HEK293 (cell line): Measurements from ENCODE around the gene SLC66A2.

Experiments used
- CTCF ChIA-PET: fragments of 350-600 bp; formaldehyde crosslinking; extraction: SDS; loops from one replicate; lab custom pipeline; 2021; ENCODE audit warnings: antibody characterized with exemption; lab: Yijun Ruan, JAX
- POLR2A ChIA-PET: fragments of 300-600 bp; formaldehyde crosslinking; extraction: SDS; loops from one replicate; lab custom pipeline; 2020; ENCODE audit warnings: antibody characterized with exemption, inconsistent platforms; lab: Yijun Ruan, JAX
- H3K27ac ChIP-seq: fragments of 200-500 bp; sonication (Bioruptor generic); 2 replicates; pipeline ENCODE4 v1.5.1; 2014; ENCODE audit warnings: low read depth, low read length, control low read depth, inconsistent platforms; ENCODE audit errors: extremely low read depth
- H3K36me3 ChIP-seq, 2 experiments: fragments of 200-500 bp in 1 of 2; sonication (Bioruptor generic) in 1 of 2; 1 replicate in 1 of 2; 2 replicates in 1 of 2; pipeline ENCODE4 v1.5.1; 2014 to 2017; ENCODE audit warnings: inconsistent platforms in 2 of 2, low read length in 2 of 2; ENCODE audit not compliant: control insufficient read depth in 2 of 2, insufficient read depth in 1 of 2
- H3K4me1 ChIP-seq: fragments of 200-500 bp; sonication (Bioruptor generic); 2 replicates; pipeline ENCODE4 v1.5.1; 2014; ENCODE audit warnings: mild to moderate bottlenecking, low read length, inconsistent platforms; ENCODE audit not compliant: control insufficient read depth, insufficient read depth
- H3K4me3 ChIP-seq: 2 replicates; pipeline ENCODE4 v1.5.1; 2011; ENCODE audit warnings: low read depth, mild to moderate bottlenecking, control low read depth, low read length, moderate library complexity
- H3K9me3 ChIP-seq: fragments of 200-500 bp; sonication (Bioruptor generic); 2 replicates; pipeline ENCODE4 v1.5.1; 2014; ENCODE audit warnings: low read depth, low read length, inconsistent platforms; ENCODE audit not compliant: control insufficient read depth, insufficient read depth
- BCL11A ChIP-seq: fragments of 450-650 bp; formaldehyde crosslinking; IDR thresholded peaks from 2 replicates; pipeline ENCODE4 v1.5.1; 2016; ENCODE audit warnings: low read depth, missing biosample characterization, missing genetic modification characterization
- PRDM10 ChIP-seq: fragments of 450-650 bp; formaldehyde crosslinking; IDR thresholded peaks from 2 replicates; pipeline ENCODE4 v1.5.1; 2016; ENCODE audit warnings: missing biosample characterization, missing genetic modification characterization
- PRDM6 ChIP-seq: fragments of 450-650 bp; formaldehyde crosslinking; IDR thresholded peaks from 2 replicates; pipeline ENCODE4 v1.5.1; 2017; ENCODE audit warnings: missing biosample characterization, missing genetic modification characterization
- SP7 ChIP-seq: fragments of 450-650 bp; formaldehyde crosslinking; IDR thresholded peaks from 2 replicates; pipeline ENCODE4 v1.5.1; 2016; ENCODE audit warnings: missing biosample characterization, missing genetic modification characterization
- ZNF169 ChIP-seq: fragments of 450-650 bp; formaldehyde crosslinking; IDR thresholded peaks from 2 replicates; pipeline ENCODE4 v1.5.1; 2016; ENCODE audit warnings: missing biosample characterization, missing genetic modification characterization
- ZNF311 ChIP-seq: fragments of 450-650 bp; formaldehyde crosslinking; IDR thresholded peaks from 2 replicates; pipeline ENCODE4 v1.5.1; 2017; ENCODE audit warnings: missing biosample characterization, missing genetic modification characterization, borderline replicate concordance
- ZNF354C ChIP-seq: fragments of 450-650 bp; formaldehyde crosslinking; IDR thresholded peaks from 2 replicates; pipeline ENCODE4 v1.5.1; 2016; ENCODE audit warnings: missing biosample characterization, missing genetic modification characterization, low read depth, borderline replicate concordance
- ZNF416 ChIP-seq: fragments of 450-650 bp; formaldehyde crosslinking; IDR thresholded peaks from 2 replicates; pipeline ENCODE4 v1.5.1; 2016; ENCODE audit warnings: missing biosample characterization, missing genetic modification characterization
- ZNF423 ChIP-seq: fragments of 450-650 bp; formaldehyde crosslinking; IDR thresholded peaks from 2 replicates; pipeline ENCODE4 v1.5.1; 2016; ENCODE audit warnings: missing biosample characterization, missing genetic modification characterization
- ZNF501 ChIP-seq: fragments of 450-650 bp; formaldehyde crosslinking; IDR thresholded peaks from 2 replicates; pipeline ENCODE4 v1.5.1; 2016; ENCODE audit warnings: missing biosample characterization, missing genetic modification characterization
- ZNF548 ChIP-seq: fragments of 450-650 bp; formaldehyde crosslinking; IDR thresholded peaks from 2 replicates; pipeline ENCODE4 v1.5.1; 2016; ENCODE audit warnings: missing biosample characterization, missing genetic modification characterization
- ZNF555 ChIP-seq: fragments of 450-650 bp; formaldehyde crosslinking; conservative IDR thresholded peaks from 2 replicates; pipeline ENCODE4 v1.5.1; 2017; ENCODE audit warnings: missing biosample characterization, mild to moderate bottlenecking, missing genetic modification characterization, inconsistent platforms
- ZNF600 ChIP-seq: fragments of 450-650 bp; formaldehyde crosslinking; IDR thresholded peaks from 2 replicates; pipeline ENCODE4 v1.5.1; 2016; ENCODE audit warnings: missing biosample characterization, missing genetic modification characterization
- ZNF610 ChIP-seq: fragments of 450-650 bp; formaldehyde crosslinking; IDR thresholded peaks from 2 replicates; pipeline ENCODE4 v1.5.1; 2016; ENCODE audit warnings: missing biosample characterization, missing genetic modification characterization, borderline replicate concordance
- ZNF621 ChIP-seq: fragments of 450-650 bp; formaldehyde crosslinking; IDR thresholded peaks from 2 replicates; pipeline ENCODE4 v1.5.1; 2017; ENCODE audit warnings: missing biosample characterization, missing genetic modification characterization
- ZXDB ChIP-seq: fragments of 450-650 bp; formaldehyde crosslinking; IDR thresholded peaks from 2 replicates; pipeline ENCODE4 v1.5.1; 2016; ENCODE audit warnings: missing biosample characterization, missing genetic modification characterization

SLC66A2 gene

GRCh38 chr18:79912994-79913831 lies 38.2 kb downstream of the SLC66A2 start (continued):
- TF ChIP-seq PRDM6 (tag by site-specific recombination) (no peak), BCL11A (tag by site-specific recombination) (no peak)

GRCh38 chr18:79912409-79912991 lies 39.0 kb downstream of the SLC66A2 start:
- Histone ChIP-seq H3K36me3 (peaks cover 0 to 15% of the 10 kb centered on the region in 2 experiments; a peak in 2 of 3 replicates), H3K27ac (no peak overlapping the region), H3K4me3 (no peak overlapping the region), H3K4me1 (no peaks in the 10 kb centered on the region), H3K9me3 (no peaks in the 10 kb centered on the region)
- CTCF ChIA-PET = no interaction called here
- 0 out of 2 replicates have a peak, but pooled peaks have one; percentile 32 for TF ChIP-seq ZNF600
- TF ChIP-seq ZXDB (tag by site-specific recombination) = no peak
- POLR2A ChIA-PET = no interaction called here

GRCh38 chr18:79911344-79912270 lies 39.8 kb downstream of the SLC66A2 start:
- no peak for TF ChIP-seq PRDM10 (tag by site-specific recombination)
- TF ChIP-seq ZNF169 (tag by site-specific recombination) = no peak
- no peak for TF ChIP-seq ZNF501 (tag by site-specific recombination)
- TF ChIP-seq ZNF621 (tag by site-specific recombination) = no peak
- no peak for TF ChIP-seq ZNF610 (tag by site-specific recombination)
- no peak for TF ChIP-seq ZNF416
- TF ChIP-seq ZNF423 (tag by site-specific recombination) = no peak
- TF ChIP-seq SP7 = no peak
- no peak for TF ChIP-seq ZNF548 (tag by site-specific recombination)
- no peak for TF ChIP-seq ZNF354C (tag by site-specific recombination)
- no peak for TF ChIP-seq ZNF311 (tag by site-specific recombination)
- TF ChIP-seq ZNF555 (tag by site-specific recombination) = no peak
- H3K9me3 ChIP-seq = no peaks in the 10 kb centered on the region
- ChIA-PET CTCF (no interaction called here), POLR2A (no interaction called here)
- no peak overlapping the region for H3K4me3 ChIP-seq
- no peaks in the 10 kb centered on the region for H3K4me1 ChIP-seq
- H3K27ac ChIP-seq = no peak overlapping the region
- H3K36me3 ChIP-seq = peaks cover 0 to 15% of the 10 kb centered on the region in 2 experiments; a peak in 2 of 3 replicates
